Hematopoietic multipotent progenitor cell treated with erythropoietin and hydrocortisone succinate and interleukin-3 and kit ligand, for 17 days (in vitro differentiated cells): ENCODE results near the gene ABCC10.

ENCODE experiments used
- DNase-seq: peaks from one replicate; pipeline ENCODE4 v3.0.0-alpha.2; 2015; ENCODE audit warnings: low spot score

The ABCC10 gene

DNA sequence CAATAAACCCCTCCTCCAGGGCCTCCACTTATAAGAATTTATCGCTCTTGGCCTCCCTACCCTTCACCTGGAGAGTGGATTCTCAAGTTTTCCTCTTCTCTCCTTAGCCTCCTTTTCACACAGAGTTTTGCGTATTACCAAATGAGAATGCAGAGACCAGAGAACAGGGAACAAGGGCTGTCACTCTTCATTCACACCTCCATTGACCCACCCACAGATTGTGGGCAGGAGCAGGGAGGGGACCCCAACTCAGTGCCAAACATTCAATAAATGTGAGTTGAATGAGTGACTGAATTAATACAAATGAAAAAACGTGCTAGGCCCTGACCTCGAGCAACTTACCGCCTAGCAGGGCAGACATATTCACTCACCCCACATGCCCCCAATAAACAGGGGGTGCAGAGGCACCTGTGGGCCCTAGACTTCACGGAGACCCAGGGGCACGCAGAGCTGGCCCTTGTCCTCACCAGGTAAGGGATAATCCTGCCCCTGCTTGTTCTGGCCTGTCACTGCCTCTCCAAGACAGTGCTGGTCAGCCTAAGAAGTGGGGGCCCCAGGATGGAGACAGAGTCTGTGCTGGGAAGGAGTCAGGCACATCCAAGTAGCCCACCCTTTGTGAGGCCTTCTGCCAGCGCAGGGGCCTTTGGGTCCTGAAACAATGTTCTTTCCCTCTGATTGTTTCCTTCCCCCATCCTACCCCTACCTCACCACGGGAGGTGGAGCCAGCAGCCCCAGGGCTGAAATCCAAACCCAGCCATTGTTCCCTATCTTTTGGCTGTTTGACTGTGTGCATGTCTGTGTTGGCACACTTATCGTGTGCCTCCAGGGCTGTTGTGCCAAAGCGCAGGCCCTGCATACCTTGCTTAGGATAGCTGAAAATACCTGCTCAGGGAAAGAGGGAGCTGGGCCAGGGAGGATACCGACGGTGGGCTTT is 41.7 kb downstream of the ABCC10 start:
- no peak for DNase-seq

- DNase-seq, result no peak
Measured at GRCh38 chr6:43469947-43470346, 42.6 kb downstream of the ABCC10 start.

DNA sequence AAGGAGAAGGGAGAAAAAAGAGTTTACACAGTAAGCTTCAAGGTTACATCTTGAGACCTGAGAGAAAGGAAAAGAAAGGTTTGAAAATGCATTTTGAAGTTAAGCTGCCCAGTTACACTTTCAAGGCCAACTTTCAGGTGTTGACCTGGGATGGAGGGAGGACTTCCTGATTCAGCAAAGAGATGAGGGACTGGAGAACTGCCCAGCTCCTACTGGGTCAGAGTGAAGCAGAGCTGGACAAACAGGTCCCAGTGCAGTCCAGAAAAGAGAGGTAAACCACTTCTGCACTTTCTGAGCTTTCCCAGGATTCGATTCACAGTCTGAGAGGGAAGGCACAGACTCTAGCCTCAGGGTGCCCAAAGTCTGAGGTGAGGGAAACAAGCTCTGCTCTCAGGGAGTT is 44.1 kb downstream of the ABCC10 start:
- DNase-seq, result no peak

GRCh38 chr6:43472515-43472914 is 45.2 kb downstream of the ABCC10 start:
- DNase-seq, result no peak

DNA sequence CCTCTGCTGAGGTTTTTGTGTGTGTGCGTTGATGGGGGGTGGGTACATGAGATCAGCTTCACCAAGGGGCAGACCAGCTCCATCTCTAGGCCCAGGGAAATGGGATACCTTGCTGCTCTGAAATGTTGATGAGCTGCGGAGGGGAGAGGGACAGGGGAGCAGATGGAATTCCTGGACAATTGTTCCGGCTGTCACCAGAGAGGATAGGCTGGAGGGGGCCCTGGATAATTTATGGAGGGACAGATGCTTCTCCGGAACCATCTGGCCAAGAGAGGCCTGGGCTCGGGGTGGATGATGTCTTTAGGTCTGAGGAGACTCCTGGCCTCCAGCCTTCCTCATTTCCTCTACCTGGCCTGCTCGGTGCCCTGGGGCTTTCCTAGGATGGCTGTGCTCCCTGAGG is 48.2 kb downstream of the ABCC10 start:
- DNase-seq, result no peak

DNA sequence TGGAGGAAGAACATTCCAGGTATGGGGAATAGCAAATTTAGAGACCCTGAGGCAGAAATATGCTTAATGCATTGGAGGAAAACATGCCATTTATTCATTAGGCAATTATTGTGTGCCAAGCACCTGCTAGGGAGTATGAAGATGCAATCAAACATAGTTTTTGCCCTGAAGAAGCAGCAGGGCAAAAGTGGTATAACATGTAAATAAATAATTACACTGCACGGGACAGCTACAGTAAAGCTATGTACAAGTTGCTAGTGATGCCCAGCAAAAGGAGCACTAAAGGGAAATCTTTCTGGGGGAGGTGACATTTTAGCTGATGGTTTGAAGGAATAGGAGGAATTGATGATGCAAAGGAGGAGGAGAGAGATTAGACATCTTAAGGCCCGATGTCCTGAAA is 49.4 kb downstream of the ABCC10 start:
- DNase-seq, result no peak

DNA sequence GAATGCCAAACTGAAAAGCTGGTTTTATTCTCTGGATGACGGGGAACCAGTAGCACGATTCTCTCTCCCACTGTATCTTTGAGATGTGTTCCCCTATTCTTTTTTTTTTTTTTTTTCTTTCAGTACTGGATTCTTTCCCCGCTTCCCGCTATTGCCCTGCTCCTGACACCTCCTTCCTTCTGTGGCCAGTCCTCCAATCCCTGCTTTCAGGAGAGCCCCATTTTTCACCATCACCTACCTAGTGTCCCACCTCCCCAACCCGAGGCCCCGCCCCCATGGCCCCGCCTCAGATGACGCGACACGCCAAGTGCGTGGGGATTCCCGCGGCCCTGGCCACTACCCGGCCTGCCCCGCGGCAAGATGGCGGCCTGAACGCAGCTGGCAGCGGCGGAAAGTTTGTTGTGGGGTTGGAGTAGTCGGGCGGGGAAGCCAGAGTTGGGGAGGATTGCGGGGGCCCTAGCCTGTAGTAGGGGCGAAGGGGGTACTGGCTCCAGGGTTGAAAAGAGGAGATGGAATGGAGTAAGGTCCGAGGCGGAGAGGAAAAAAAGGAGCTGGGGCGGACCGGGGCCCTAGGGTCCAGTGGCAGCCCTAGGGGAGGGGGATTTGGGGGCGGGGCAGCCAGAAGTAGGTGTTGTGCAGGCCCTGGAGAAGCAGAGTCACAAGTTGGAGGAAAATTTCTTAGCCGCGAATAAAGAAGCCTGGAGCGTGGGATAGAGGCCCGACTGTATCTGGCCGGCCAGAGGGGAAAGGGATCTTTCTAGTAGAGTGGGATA is 50.1 kb downstream of the ABCC10 start, which contains the start of gene TJAP1:
TJAP1 (plus strand) TSS at position 336 of the 773 bp plus-strand sequence. CDS start 21,432 bp downstream, outside the sequence.
- DNase-seq, result peak; percentile 84

- peak; percentile 46 for DNase-seq
Measured at GRCh38 chr6:43478008-43478372, 50.6 kb downstream of the ABCC10 start.

GRCh38 chr6:43481075-43481474 is 53.7 kb downstream of the ABCC10 start:
- no peak for DNase-seq

- no peak for DNase-seq
Measured at GRCh38 chr6:43481591-43482236, 54.4 kb downstream of the ABCC10 start.

DNA sequence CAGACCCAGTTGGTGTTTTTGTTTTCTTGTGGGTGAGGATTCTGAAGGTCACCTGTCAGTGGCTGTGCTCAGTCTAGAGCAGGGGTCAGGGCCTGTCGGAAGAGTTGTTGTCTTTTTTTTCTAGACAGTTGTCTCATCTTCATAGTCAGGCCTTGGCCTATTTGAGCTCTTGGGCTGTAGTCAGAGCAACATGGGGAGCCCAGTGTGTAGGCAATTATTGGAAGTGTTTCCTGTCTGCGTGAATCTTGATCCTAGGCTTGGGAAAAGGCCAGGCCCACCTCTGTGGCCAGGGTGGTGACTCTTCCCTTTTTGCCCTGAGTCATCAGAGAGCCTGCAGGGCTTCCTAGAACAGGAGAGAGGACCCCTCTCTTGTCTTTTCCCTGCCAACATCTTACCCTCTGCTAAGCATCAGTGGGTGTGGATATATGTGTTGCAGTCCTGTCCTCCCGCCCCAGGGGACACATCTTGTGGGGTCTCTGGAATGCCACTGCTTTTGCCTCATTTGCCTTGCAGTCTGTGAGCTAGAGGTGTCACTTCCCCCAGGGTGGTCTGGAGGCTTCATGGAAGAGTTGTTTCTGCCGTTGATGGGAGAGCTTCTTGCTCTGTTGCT is 61.4 kb downstream of the ABCC10 start:
- DNase-seq, result no peak

DNA sequence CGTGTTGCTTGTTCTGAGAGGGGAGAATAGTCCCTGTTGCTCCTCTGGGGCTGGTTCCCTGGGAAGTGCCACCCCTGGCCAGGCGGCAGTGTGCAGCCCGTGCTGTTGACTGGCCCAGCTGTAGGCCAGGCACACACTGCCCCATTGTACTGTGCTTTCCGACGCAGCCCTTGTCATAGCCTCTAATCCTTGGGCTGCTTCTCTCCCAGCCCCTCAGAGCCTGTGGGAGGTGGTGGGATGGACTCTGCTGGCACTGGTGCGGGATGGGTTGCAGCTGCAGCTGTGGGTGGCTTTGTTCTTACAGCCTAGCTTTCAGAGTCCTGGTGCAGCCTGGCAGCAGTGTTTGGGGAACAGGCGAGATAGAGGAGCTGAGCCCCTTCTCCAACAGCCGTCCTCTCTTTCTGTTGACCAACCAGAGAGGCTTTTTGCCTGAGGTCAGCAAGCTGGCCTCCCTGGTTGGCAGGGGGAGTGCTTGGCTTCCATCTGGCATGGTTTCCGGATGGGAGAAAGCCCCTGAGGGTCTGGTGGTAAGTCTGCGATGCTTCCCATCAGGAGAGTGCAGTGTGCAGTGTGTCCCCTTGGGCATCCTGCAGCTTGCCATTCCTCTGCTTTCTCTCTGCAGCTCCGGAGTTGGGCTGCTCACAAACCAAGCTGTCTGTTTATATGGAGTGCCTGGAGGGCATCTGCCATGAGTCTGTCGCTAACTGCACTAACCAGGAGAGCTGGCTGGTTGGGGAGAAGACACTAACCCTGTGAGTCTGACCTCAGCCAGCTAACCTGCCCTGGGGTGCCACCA is 62.1 kb downstream of the ABCC10 start:
- no peak for DNase-seq

GRCh38 chr6:43490523-43490939 is 63.2 kb downstream of the ABCC10 start:
- no peak for DNase-seq

- DNase-seq, result no peak
Measured at GRCh38 chr6:43491750-43492661, 64.7 kb downstream of the ABCC10 start.

DNA sequence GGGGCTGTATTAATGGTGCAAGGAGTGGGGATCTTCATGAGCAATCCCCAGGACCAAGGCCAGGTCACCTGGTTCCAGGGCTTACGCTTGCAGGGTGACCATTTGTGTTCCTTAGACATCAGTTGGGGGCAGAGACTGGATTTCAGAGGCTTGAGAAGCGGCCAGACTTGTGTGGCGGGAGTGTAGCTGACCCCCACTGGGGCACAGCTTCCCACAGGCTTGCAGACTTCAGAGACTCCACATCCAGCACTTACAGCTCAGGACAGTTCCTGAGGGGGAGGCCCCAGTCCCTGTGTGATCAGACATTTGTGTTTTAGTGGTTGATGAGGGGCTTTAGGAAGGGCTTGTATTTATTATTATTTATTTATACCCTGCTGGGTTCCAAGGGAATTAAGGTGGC is 65.3 kb downstream of the ABCC10 start:
- DNase-seq, result no peak

GRCh38 chr6:43493230-43493629 is 65.9 kb downstream of the ABCC10 start:
- no peak for DNase-seq

DNA sequence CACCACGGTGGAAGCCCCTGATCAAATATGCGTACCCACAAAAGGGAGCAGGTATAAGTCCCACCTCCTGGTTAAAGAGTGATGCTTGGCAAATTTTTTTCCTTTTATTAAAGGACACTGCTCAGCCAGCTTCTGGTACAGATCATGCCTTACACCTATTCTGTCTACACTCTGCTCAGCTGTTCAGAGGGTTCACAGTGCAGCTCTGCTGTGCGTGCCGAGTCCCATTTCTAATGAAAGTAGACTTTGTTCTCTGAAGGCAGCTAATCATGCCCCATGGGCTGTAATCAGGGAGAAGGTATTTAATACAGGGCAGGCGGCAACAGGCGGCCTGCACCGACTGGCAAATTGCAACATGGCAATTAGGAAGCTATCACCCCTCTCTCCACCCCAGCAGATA is 66.5 kb downstream of the ABCC10 start:
- DNase-seq, result no peak

GRCh38 chr6:43494321-43494720 is 67.0 kb downstream of the ABCC10 start:
- DNase-seq, result no peak

DNA sequence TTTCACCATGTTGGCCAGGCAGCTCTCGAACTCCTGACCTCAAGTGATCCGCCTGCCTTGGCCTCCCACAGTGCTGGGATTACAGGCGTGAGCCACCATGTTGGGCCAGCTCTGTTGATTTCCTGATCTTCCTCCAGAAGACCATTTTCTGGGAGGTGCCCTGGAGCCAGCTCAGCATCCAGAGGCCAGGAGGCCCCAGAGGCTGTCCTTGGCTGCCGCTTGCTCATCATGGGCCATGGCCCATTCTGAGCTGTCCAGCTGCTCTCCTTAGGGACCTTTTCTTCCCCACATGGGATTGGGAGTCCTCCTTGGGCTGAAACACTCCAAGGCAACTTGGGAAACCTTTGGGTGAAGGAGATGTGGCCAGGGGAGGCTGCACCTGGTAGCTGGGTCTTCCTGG is 67.4 kb downstream of the ABCC10 start:
- DNase-seq, result no peak

DNA sequence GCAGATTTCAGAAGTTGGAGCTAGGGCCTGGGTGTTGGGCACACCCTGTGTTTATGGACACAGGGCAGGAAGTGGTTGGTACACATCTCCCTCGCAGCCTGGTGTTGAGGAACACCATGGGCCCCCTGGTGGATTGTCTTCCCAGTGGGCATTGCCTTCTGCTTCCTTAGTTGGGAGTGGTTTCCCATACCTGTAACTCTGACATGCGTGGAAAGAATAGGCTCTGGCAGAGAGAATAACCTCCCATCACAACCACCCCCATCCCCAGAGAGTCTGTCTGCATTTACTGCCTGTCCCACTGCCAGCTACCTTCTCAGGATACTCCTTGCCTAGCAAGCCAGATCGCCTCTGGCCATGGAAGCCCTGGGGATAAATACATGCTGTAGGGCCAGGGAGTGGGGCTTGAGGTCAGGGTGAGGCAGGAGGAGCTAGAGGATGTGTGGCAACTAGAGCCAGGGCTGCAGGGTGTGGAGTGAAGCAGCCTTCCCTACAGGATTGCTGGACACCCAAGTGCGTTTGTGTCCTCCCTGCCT is 68.1 kb downstream of the ABCC10 start:
- no peak for DNase-seq
